VCaP (cell line): ENCODE measurements around the gene NPIPB6.
A peak's percentile ranks its signal among the peaks of the same experiment; 100 is the strongest.

Experiments used
- H3K27ac ChIP-seq: fragments of 450-650 bp; 2 replicates; pipeline ENCODE4 v1.5.1; 2017
- CTCF ChIP-seq: fragments of 450-650 bp; conservative IDR thresholded peaks from 2 replicates; pipeline ENCODE4 v1.5.1; 2017; ENCODE audit warnings: mild to moderate bottlenecking, moderate library complexity

NPIPB6 gene

GRCh38 chr16:28326881-28327610 is 36.3 kb downstream of the NPIPB6 start:
- peak; percentile 63 for TF ChIP-seq CTCF
- no peak overlapping the region for H3K27ac ChIP-seq

GRCh38 chr16:28324887-28325279 is 38.4 kb downstream of the NPIPB6 start:
- no peak overlapping the region for H3K27ac ChIP-seq
- no peak for TF ChIP-seq CTCF

- H3K27ac ChIP-seq = no peak overlapping the region
- no peak for TF ChIP-seq CTCF
These were observed 38.9 kb downstream of the NPIPB6 start for GRCh38 chr16:28324235-28324886.

GRCh38 chr16:28321700-28322411 is 41.5 kb downstream of the NPIPB6 start:
- TF ChIP-seq CTCF = peak; percentile 76
- no peak overlapping the region for H3K27ac ChIP-seq

GRCh38 chr16:28320741-28321140 is 42.6 kb downstream of the NPIPB6 start:
- no peak for TF ChIP-seq CTCF
- H3K27ac ChIP-seq = no peak overlapping the region

- TF ChIP-seq CTCF = no peak
- no peak overlapping the region for H3K27ac ChIP-seq
These were observed 43.2 kb downstream of the NPIPB6 start for GRCh38 chr16:28320023-28320561.

GRCh38 chr16:28319476-28320022 is 43.8 kb downstream of the NPIPB6 start:
- no peak overlapping the region for H3K27ac ChIP-seq
- no peak for TF ChIP-seq CTCF
